ENCODE measurements around the gene ALG9.

DNA sequence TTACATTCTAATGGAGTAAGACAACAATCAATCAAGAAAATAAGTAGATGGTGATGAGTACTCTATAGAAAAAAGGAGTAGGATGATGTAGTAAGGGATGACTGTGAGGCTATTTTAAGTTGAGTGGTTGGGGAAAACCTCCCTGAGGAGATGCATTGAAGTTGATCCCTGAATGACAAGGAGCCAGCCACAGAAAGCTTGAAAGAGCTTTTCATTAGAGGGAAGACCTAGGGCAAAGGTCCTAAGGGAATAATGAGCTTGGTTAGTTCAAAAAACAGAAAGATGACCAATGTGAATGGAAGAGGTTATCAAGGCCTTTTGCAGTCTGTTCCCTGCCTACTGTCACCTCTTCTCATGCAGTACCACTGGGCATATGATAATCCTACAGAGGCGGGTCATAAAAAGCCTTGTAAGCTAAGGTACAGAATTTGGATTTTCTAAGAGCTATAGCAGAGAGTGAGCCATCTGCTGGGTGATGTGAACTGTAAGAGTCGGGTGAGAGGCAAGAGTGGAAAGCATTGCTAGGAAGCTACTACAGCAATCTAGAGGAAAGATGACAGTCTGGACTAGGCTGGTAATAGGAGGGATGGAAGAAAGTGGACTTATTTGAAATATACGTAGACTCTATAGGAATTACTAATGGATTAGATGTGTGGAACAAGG lies 108.3 kb downstream of the ALG9 start:
- TF ChIP-seq, protein P1, sequence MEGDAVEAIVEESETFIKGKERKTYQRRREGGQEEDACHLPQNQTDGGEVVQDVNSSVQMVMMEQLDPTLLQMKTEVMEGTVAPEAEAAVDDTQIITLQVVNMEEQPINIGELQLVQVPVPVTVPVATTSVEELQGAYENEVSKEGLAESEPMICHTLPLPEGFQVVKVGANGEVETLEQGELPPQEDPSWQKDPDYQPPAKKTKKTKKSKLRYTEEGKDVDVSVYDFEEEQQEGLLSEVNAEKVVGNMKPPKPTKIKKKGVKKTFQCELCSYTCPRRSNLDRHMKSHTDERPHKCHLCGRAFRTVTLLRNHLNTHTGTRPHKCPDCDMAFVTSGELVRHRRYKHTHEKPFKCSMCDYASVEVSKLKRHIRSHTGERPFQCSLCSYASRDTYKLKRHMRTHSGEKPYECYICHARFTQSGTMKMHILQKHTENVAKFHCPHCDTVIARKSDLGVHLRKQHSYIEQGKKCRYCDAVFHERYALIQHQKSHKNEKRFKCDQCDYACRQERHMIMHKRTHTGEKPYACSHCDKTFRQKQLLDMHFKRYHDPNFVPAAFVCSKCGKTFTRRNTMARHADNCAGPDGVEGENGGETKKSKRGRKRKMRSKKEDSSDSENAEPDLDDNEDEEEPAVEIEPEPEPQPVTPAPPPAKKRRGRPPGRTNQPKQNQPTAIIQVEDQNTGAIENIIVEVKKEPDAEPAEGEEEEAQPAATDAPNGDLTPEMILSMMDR (conservative IDR thresholded peaks at IDR 0.05; ENCODE audit: low read depth, low read length), result 0 out of 2 replicates have a peak, but pooled peaks have one; percentile 8
- TF ChIP-seq SMC3 (IDR thresholded peaks at IDR 0.05; ENCODE audit: low read depth, low read length) (no peak), POLR2A (IDR thresholded peaks at IDR 0.05; ENCODE audit: low read depth, low read length) (no peak)
